B cell (primary cell): ENCODE measurements around the gene DCDC2B.

Experiments used
- EZH2 ChIP-seq: IDR thresholded peaks from 2 replicates; pipeline ENCODE4 v1.6.1; 2012; ENCODE audit warnings: borderline replicate concordance, low read depth, mild to moderate bottlenecking, moderate library complexity, low read length; ENCODE audit not compliant: insufficient read depth, poor library complexity, severe bottlenecking
- TF ChIP-seq, protein P1 (sequence below): fragments of 200-600 bp; IDR thresholded peaks from one replicate; pipeline ENCODE4 v1.8.0; 2022; ENCODE audit warnings: antibody characterized with exemption, mild to moderate bottlenecking

DNA sequence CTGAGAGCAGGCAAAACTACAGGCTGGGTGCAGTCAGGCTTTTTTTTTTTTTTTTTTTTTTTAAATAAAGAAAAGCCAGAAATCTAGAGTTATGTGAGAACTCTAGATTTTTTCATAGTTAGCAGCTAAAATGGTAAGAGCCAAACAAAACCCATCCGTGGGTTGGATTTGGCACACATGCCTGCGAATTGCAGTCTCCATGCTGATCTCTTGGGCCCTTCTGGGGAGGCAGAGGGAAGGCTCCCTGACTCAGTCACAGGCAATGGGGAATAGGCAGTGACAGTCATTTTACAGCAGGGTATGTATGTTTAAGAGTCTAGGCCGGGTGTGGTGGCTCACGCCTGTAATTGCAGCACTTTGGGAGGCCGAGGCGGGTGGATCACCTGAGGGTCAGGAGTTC, 26.8 kb upstream of the DCDC2B start:
- TF ChIP-seq, protein P1, sequence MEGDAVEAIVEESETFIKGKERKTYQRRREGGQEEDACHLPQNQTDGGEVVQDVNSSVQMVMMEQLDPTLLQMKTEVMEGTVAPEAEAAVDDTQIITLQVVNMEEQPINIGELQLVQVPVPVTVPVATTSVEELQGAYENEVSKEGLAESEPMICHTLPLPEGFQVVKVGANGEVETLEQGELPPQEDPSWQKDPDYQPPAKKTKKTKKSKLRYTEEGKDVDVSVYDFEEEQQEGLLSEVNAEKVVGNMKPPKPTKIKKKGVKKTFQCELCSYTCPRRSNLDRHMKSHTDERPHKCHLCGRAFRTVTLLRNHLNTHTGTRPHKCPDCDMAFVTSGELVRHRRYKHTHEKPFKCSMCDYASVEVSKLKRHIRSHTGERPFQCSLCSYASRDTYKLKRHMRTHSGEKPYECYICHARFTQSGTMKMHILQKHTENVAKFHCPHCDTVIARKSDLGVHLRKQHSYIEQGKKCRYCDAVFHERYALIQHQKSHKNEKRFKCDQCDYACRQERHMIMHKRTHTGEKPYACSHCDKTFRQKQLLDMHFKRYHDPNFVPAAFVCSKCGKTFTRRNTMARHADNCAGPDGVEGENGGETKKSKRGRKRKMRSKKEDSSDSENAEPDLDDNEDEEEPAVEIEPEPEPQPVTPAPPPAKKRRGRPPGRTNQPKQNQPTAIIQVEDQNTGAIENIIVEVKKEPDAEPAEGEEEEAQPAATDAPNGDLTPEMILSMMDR: no peak
- no peak for TF ChIP-seq EZH2
